ENCODE measurements around the gene C20orf202.

- TF ChIP-seq CTCF (IDR thresholded peaks at IDR 0.05; ENCODE audit: insufficient read depth, low read length, poor library complexity, severe bottlenecking), result no peak
- TF ChIP-seq EZH2phosphoT487 (conservative IDR thresholded peaks at IDR 0.05; ENCODE audit: low read length), result no peak
Observed at GRCh38 chr20:1184260-1184637, 19.0 kb upstream of the C20orf202 start.
